ENCODE results near the gene TNIK. TPM values are rescaled to one million over a fixed set of nuclear protein-coding genes. Genes with fewer than 3 reads are reported as not detected.

The TNIK gene
- total and polyA plus RNA-seq, 10 donors: 0.85 to 34.5 (median 14.1) TPM

DNA sequence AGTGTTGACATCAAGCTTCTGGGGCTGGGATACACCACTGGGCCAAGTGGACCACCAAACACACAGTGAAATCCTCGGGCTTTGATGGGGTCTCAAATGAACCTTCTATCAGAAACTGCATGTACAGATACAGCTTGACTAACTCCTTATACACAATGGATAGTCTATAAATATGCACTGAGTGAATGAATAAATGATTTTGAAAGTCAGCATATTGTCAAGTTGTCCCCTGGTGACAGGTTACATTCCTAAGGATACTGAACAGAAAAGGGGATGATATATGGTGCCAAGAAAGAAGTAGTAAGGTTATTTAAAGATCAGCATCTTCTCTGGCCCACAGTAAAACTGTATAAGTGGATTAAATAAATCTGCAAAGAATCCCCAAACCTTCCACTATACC is 274.2 kb downstream of the TNIK start:
- Histone ChIP-seq H3K36me3 (no peaks in the 10 kb centered on the region), H3K9me3 (no peaks in the 10 kb centered on the region), H3K4me1 (peaks cover 0 to 8% (median 0%) of the 10 kb centered on the region in 6 donors), H3K27ac (no peak overlapping the region), H3K27me3 (replicated peaks in 1 of 7) (no peaks in the 10 kb centered on the region), H3K4me3 (no peak overlapping the region)
- no peak for DNase-seq
- WGBS, 5 donors: 80 to 86% (median 84%) methylated on average over 1 of the region's 1 CpG
- TF ChIP-seq POLR2A (IDR thresholded peaks at IDR 0.05): no peak
- intact Hi-C loops (cut with DNase I; ENCODE audit: low total_unique reads): loop anchor here (5.0 to 10.0 kb wide), 2 partner anchors 279 to 381 kb away; partner anchors contain the start of gene TNIK

- TF ChIP-seq POLR2AphosphoS5 (IDR thresholded peaks at IDR 0.05) (no peak), POLR2A (IDR thresholded peaks at IDR 0.05) (no peak)
- TF ChIP-seq, protein P1, sequence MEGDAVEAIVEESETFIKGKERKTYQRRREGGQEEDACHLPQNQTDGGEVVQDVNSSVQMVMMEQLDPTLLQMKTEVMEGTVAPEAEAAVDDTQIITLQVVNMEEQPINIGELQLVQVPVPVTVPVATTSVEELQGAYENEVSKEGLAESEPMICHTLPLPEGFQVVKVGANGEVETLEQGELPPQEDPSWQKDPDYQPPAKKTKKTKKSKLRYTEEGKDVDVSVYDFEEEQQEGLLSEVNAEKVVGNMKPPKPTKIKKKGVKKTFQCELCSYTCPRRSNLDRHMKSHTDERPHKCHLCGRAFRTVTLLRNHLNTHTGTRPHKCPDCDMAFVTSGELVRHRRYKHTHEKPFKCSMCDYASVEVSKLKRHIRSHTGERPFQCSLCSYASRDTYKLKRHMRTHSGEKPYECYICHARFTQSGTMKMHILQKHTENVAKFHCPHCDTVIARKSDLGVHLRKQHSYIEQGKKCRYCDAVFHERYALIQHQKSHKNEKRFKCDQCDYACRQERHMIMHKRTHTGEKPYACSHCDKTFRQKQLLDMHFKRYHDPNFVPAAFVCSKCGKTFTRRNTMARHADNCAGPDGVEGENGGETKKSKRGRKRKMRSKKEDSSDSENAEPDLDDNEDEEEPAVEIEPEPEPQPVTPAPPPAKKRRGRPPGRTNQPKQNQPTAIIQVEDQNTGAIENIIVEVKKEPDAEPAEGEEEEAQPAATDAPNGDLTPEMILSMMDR (IDR thresholded peaks at IDR 0.05 in 8 of 11, conservative IDR thresholded peaks at IDR 0.05 in 3 of 11): no peak
- WGBS, 5 donors: 62 to 70% (median 65%) methylated on average over 6 of the region's 6 CpGs
- no peak overlapping the region for H3K27ac ChIP-seq
- no peak overlapping the region for H3K4me3 ChIP-seq
- H3K27me3 ChIP-seq (replicated peaks in 1 of 7): no peaks in the 10 kb centered on the region
- intact Hi-C loops (cut with DNase I; ENCODE audit: low total_unique reads): loop anchor here (10.0 kb wide), 1 partner anchor 280 kb away; the partner anchor contains the start of gene TNIK
- DNase-seq: no peak
- no peaks in the 10 kb centered on the region for H3K36me3 ChIP-seq
- H3K4me1 ChIP-seq: peaks cover 0 to 8% (median 0%) of the 10 kb centered on the region in 6 donors
- no peaks in the 10 kb centered on the region for H3K9me3 ChIP-seq
Observed at GRCh38 chr3:171184372-171184771, 275.8 kb downstream of the TNIK start.

- WGBS, 5 donors: 51 to 66% (median 52%) methylated on average over 4 of the region's 4 CpGs
- DNase-seq: no peak
- H3K9me3 ChIP-seq: no peaks in the 10 kb centered on the region
- no peak overlapping the region for H3K27ac ChIP-seq
- no peaks in the 10 kb centered on the region for H3K36me3 ChIP-seq
- no peaks in the 10 kb centered on the region for H3K27me3 ChIP-seq (replicated peaks in 1 of 7)
- no peak for TF ChIP-seq POLR2A (IDR thresholded peaks at IDR 0.05)
- TF ChIP-seq, protein P1 (IDR thresholded peaks at IDR 0.05 in 8 of 11, conservative IDR thresholded peaks at IDR 0.05 in 3 of 11): no peak
- no peak overlapping the region for H3K4me3 ChIP-seq
- peaks cover 0 to 8% (median 0%) of the 10 kb centered on the region in 6 donors for H3K4me1 ChIP-seq
- intact Hi-C loops (cut with DNase I; ENCODE audit: low total_unique reads): loop anchor here (10.0 kb wide), 1 partner anchor 282 kb away; the partner anchor contains the start of gene TNIK
Observed at GRCh38 chr3:171183042-171183441, 277.2 kb downstream of the TNIK start.

DNA sequence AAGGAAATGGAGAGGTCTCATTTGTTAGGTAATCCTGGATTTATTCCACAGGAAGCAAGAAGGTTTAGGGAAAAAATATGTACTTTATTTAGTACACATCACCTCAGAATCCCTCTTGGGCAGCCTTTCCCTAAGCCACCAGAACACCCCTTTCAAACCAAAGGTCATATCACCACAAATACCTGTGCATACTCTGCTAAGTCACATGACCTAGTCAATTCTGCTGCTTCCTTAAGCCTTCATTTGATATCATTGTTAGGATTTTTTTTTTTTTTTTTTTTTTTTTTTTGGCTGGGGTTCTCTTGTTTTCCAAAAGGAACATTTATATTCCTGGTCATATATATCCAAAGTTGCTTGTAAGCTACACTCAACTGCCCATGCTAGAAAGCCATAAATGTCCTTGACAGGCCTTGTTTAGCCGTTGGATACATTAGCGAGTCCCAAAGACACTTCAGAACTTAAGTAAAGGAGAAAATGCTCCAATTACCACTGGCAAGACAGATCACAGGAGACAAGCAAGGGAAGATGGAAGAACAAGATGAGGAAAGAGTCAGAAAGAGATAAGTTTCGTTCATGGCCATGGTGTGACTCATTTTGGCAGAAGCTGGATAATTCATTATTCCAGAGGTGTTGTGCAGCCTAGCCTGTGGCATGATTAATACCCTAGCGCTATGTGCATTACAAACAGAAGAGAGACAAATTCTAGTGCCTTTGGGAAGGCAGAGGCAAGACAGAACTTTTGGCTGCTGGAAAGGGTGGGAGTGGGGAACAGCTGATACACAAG is 278.1 kb downstream of the TNIK start:
- no peak overlapping the region for H3K27ac ChIP-seq
- no peak for TF ChIP-seq POLR2A (IDR thresholded peaks at IDR 0.05)
- TF ChIP-seq POLR2AphosphoS5 (IDR thresholded peaks at IDR 0.05): no peak
- TF ChIP-seq, protein P1 (IDR thresholded peaks at IDR 0.05 in 8 of 11, conservative IDR thresholded peaks at IDR 0.05 in 3 of 11): no peak
- DNase-seq: no peak
- no peaks in the 10 kb centered on the region for H3K9me3 ChIP-seq
- H3K4me1 ChIP-seq: peaks cover 0 to 8% (median 0%) of the 10 kb centered on the region in 6 donors
- H3K27me3 ChIP-seq (replicated peaks in 1 of 7): no peaks in the 10 kb centered on the region
- no peaks in the 10 kb centered on the region for H3K36me3 ChIP-seq
- 92 to 96% (median 93%) methylated on average over 4 of the region's 4 CpGs for WGBS, 5 donors
- no peak overlapping the region for H3K4me3 ChIP-seq
- intact Hi-C loops (cut with DNase I; ENCODE audit: low total_unique reads): loop anchor here (10.0 kb wide), 1 partner anchor 283 kb away; the partner anchor contains the start of gene TNIK
